ENCODE measurements around the gene NPS.

Gene NPS

GRCh38 chr10:127563718-127564553, 14.8 kb downstream of the NPS start:
- peak; percentile 21 for DNase-seq

- no peak for DNase-seq
Observed at GRCh38 chr10:127564644-127565043, 15.5 kb downstream of the NPS start.

- DNase-seq = no peak
Observed at GRCh38 chr10:127565583-127565982, 16.5 kb downstream of the NPS start.

- no peak for DNase-seq
Observed at GRCh38 chr10:127569210-127569609, 20.1 kb downstream of the NPS start.

GRCh38 chr10:127570036-127570435, 20.9 kb downstream of the NPS start:
- no peak for DNase-seq

- DNase-seq = no peak
Observed at GRCh38 chr10:127571386-127571785, 22.3 kb downstream of the NPS start.

GRCh38 chr10:127576051-127576450, 26.9 kb downstream of the NPS start:
- no peak for DNase-seq

- DNase-seq = no peak
Observed at GRCh38 chr10:127576740-127577161, 27.6 kb downstream of the NPS start.

- DNase-seq = no peak
Observed at GRCh38 chr10:127577376-127578258, 28.5 kb downstream of the NPS start.

GRCh38 chr10:127578259-127578960, 29.3 kb downstream of the NPS start:
- DNase-seq = no peak

- no peak for DNase-seq
Observed at GRCh38 chr10:127578961-127579305, 29.8 kb downstream of the NPS start.

- no peak for DNase-seq
Observed at GRCh38 chr10:127579640-127580039, 30.5 kb downstream of the NPS start.

GRCh38 chr10:127580822-127581221, 31.7 kb downstream of the NPS start:
- no peak for DNase-seq

GRCh38 chr10:127585519-127586023, 36.5 kb downstream of the NPS start:
- no peak for DNase-seq

- DNase-seq = no peak
Observed at GRCh38 chr10:127587668-127588365, 38.7 kb downstream of the NPS start.

- DNase-seq = no peak
Observed at GRCh38 chr10:127592586-127592985, 43.5 kb downstream of the NPS start.

- no peak for DNase-seq
Observed at GRCh38 chr10:127600479-127600878, 51.4 kb downstream of the NPS start.

Data from activated naive CD4-positive, alpha-beta T cell treated with anti-CD3 and anti-CD28 coated beads, Interleukin-2, amount 50 U/mL, for 16 hours (primary cell).